OCI-LY3 (cell line): ENCODE measurements around the gene APOL6.
"Not testable (repeated sequence)": the region's sequence is repeated elsewhere in the genome, so short reads cannot be mapped to it uniquely, and the experiment has no call there.

Source experiments
- H2AFZ ChIP-seq: fragments of 200-600, 300-600 bp; shearing (Covaris generic); 2 replicates; pipeline ENCODE4 v1.6.0; 2014; ENCODE audit warnings: antibody characterized with exemption, low read depth, low read length
- H3K27ac ChIP-seq: fragments of 200-600, 300-600 bp; sonication (generic); 2 replicates; pipeline ENCODE4 v1.5.1; 2014; ENCODE audit warnings: mild to moderate bottlenecking, low read length, moderate library complexity, mixed read lengths
- H3K27me3 ChIP-seq: fragments of 200-600, 300-600 bp; sonication (generic); 2 replicates; pipeline ENCODE4 v1.6.1; 2014; ENCODE audit warnings: low read depth, low read length, mixed read lengths
- H3K36me3 ChIP-seq: fragments of 200-600, 300-600 bp; sonication (generic); replicated peaks from 2 replicates; pipeline ENCODE3; 2014; ENCODE audit warnings: low read depth, low read length, mixed read lengths
- H3K4me1 ChIP-seq: fragments of 300-600, 200-600 bp; sonication (generic); 2 replicates; pipeline ENCODE4 v1.6.1; 2014; ENCODE audit warnings: low read length, mixed read lengths
- H3K4me2 ChIP-seq: fragments of 200-600, 300-600 bp; sonication (generic); 2 replicates; pipeline ENCODE4 v1.6.1; 2014; ENCODE audit warnings: low read length, mixed read lengths
- H3K4me3 ChIP-seq: fragments of 300-600, 200-600 bp; sonication (generic); 2 replicates; pipeline ENCODE4 v1.5.1; 2014; ENCODE audit warnings: antibody characterized with exemption, mild to moderate bottlenecking, low read length, moderate library complexity
- H3K79me2 ChIP-seq: fragments of 300-600, 200-600 bp; shearing (Covaris generic); 2 replicates; pipeline ENCODE4 v1.6.1; 2014; ENCODE audit warnings: mild to moderate bottlenecking, low read length, mixed read lengths
- H3K9ac ChIP-seq: fragments of 300-600, 200-600 bp; shearing (Covaris generic); 2 replicates; pipeline ENCODE4 v1.6.0; 2014; ENCODE audit warnings: mild to moderate bottlenecking, low read length, moderate library complexity
- H3K9me3 ChIP-seq: fragments of 200-600, 300-600 bp; shearing (Covaris generic); 2 replicates; pipeline ENCODE4 v1.6.1; 2014; ENCODE audit warnings: low read length, mixed read lengths; ENCODE audit not compliant: insufficient read depth
- H4K20me1 ChIP-seq: fragments of 200-600, 300-600 bp; sonication (generic); 2 replicates; pipeline ENCODE4 v1.6.1; 2016; ENCODE audit warnings: low read length, mixed read lengths; ENCODE audit not compliant: insufficient read depth
- EZH2phosphoT487 ChIP-seq: fragments of 200-600 bp; shearing (Covaris generic); IDR thresholded peaks from 2 replicates; pipeline ENCODE4 v1.6.1; 2018; ENCODE audit warnings: antibody characterized with exemption, mixed run types, low read depth
- TF ChIP-seq, protein P1 (sequence below): fragments of 200-600, 300-600 bp; sonication (generic); IDR thresholded peaks from 2 replicates; pipeline ENCODE4 v1.5.1; 2014; ENCODE audit warnings: antibody characterized with exemption, low read length, low read depth

The APOL6 gene

DNA sequence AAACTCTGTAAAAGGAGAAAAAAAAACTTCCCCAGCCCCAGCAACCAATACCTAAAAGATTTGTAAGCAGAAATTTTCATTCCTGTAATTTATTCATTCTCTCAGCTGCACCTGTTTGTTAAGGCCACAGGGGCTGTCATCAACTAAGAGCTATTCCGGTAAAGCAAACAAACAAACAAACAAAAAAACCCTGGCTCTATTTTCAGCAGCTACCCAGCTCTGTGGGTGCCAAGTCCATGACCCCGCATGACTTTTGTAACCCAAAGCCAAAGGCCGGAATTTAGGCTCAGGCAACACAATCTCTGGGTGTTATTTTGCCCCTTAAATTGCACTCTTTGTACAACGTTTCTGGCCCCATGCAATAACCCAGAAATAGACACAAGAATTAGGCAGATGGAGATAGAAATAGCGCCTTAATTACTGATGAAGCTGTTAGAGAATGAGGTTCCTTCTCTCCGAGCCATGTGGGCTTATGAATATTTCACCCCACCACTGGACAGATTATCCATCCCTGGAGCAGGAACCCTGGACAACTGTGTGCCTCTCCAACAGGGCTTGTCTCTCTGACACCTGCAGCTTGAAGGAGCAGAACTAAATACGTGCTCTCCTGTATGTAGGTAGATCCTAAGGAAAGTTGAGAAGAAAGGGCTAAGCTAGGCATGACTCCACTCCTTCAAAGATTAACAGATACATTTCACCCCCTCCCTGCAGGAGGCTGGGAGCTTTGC lies 29.4 kb downstream of the APOL6 start:
- TF ChIP-seq, protein P1, sequence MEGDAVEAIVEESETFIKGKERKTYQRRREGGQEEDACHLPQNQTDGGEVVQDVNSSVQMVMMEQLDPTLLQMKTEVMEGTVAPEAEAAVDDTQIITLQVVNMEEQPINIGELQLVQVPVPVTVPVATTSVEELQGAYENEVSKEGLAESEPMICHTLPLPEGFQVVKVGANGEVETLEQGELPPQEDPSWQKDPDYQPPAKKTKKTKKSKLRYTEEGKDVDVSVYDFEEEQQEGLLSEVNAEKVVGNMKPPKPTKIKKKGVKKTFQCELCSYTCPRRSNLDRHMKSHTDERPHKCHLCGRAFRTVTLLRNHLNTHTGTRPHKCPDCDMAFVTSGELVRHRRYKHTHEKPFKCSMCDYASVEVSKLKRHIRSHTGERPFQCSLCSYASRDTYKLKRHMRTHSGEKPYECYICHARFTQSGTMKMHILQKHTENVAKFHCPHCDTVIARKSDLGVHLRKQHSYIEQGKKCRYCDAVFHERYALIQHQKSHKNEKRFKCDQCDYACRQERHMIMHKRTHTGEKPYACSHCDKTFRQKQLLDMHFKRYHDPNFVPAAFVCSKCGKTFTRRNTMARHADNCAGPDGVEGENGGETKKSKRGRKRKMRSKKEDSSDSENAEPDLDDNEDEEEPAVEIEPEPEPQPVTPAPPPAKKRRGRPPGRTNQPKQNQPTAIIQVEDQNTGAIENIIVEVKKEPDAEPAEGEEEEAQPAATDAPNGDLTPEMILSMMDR: no peak
- TF ChIP-seq EZH2phosphoT487: no peak
- peaks cover 14% of the 10 kb centered on the region; the same call in 1 of the 2 replicates for H3K4me1 ChIP-seq
- no peak overlapping the region for H3K9ac ChIP-seq
- H3K79me2 ChIP-seq: no peaks in the 10 kb centered on the region
- H3K27ac ChIP-seq: no peak overlapping the region
- H3K4me3 ChIP-seq: no peak overlapping the region
- no peaks in the 10 kb centered on the region for H4K20me1 ChIP-seq
- H3K9me3 ChIP-seq: peaks cover 35% of the 10 kb centered on the region
- H3K36me3 ChIP-seq: peaks cover 10% of the 10 kb centered on the region
- no peak overlapping the region for H2AFZ ChIP-seq
- no peak overlapping the region for H3K4me2 ChIP-seq
- 0 out of 2 replicates have a peak, but pooled peaks cover 3% of the 10 kb centered on the region for H3K27me3 ChIP-seq

DNA sequence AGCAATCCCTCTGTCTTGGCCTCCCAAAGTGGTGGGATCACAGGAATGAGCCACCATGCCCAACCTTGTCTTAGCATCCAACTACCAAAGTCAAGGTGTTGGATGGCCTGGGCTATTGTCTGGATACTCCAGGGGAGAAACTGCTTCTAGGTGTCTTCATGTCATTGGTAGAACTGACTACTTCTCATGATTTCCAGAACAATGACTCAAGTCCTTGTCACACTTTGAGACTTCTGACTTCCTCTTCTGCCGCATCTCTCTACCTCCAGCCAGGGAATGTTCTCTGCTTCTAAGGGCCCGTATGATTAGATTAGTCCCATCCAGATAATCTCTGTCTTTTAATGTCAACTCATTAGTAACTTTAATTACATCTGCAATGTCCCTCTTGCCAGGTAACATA lies 30.6 kb downstream of the APOL6 start:
- peaks cover 7% of the 10 kb centered on the region for H3K36me3 ChIP-seq
- H3K9me3 ChIP-seq: peaks cover 35% of the 10 kb centered on the region
- no peaks in the 10 kb centered on the region for H3K79me2 ChIP-seq
- no peak overlapping the region for H3K9ac ChIP-seq
- H3K4me2 ChIP-seq: no peak overlapping the region
- H2AFZ ChIP-seq: no peak overlapping the region
- no peak overlapping the region for H3K27ac ChIP-seq
- no peaks in the 10 kb centered on the region for H4K20me1 ChIP-seq
- H3K27me3 ChIP-seq: 0 out of 2 replicates have a peak, but pooled peaks cover 3% of the 10 kb centered on the region
- TF ChIP-seq, protein P1: no peak
- TF ChIP-seq EZH2phosphoT487: no peak
- peaks cover 14% of the 10 kb centered on the region; the same call in 1 of the 2 replicates for H3K4me1 ChIP-seq
- no peak overlapping the region for H3K4me3 ChIP-seq

DNA sequence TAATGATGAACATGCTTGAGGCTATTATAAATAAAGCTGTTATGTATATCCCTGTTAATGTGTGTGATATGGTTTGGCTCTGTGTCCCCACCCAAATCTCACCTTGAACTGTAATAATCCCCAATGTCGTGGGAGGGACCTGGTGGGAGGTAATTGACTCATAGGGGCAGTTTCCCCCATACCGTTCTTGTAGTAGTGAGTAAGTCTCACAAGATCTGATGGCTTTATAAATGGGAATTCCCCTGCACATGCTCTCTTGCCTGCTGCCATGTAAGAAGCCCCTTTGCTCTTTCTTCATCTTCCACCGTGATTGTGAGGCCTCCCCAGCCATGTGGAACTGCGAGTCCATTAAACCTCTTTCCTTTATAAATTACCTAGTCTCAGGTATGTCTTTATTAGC lies 31.2 kb downstream of the APOL6 start:
- not testable (repeated sequence) for H2AFZ ChIP-seq, H3K9ac ChIP-seq, H4K20me1 ChIP-seq, H3K27ac ChIP-seq, H3K79me2 ChIP-seq, H3K36me3 ChIP-seq, H3K4me2 ChIP-seq, H3K27me3 ChIP-seq, H3K4me3 ChIP-seq
- peaks cover 35% of the 10 kb centered on the region for H3K9me3 ChIP-seq
- H3K4me1 ChIP-seq: peaks cover 14% of the 10 kb centered on the region; the same call in 1 of the 2 replicates

DNA sequence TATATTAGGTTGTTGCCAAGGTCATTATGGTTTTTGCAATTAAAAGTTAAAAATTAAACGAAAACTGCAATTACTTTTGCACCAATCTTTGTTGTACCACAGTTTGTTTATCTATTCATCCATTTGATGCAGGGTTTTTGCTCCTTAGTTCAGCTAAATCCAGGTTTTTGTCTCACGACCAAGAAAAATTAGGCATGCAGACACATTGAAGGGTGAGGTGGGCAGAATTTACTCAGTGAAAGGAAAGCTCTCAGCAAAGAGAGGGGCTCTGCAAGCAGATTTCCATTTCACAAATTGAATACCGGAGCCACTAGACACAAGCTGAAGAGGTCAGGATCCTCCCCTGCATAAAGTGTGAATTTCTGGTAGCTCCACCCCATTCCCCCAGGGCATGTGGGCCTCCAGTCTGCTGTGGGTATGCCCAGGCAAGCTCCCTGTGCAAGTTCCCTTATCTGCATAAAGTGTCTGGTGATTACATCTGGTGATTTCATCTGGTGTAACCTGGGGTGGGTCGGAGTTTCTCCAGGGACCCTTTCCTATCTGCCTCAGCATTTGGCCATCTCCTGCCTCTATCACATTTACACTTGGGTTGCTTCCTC lies 33.3 kb downstream of the APOL6 start:
- H3K4me3 ChIP-seq: no peak overlapping the region
- H2AFZ ChIP-seq: no peak overlapping the region
- H3K36me3 ChIP-seq: peaks cover 7% of the 10 kb centered on the region
- H3K4me2 ChIP-seq: no peak overlapping the region
- peaks cover 37% of the 10 kb centered on the region for H3K9me3 ChIP-seq
- H3K27ac ChIP-seq: no peak overlapping the region
- H3K27me3 ChIP-seq: 0 out of 2 replicates have a peak, but pooled peaks cover 3% of the 10 kb centered on the region
- H3K79me2 ChIP-seq: no peaks in the 10 kb centered on the region
- TF ChIP-seq EZH2phosphoT487: no peak
- TF ChIP-seq, protein P1: no peak
- H4K20me1 ChIP-seq: no peaks in the 10 kb centered on the region
- no peak overlapping the region for H3K9ac ChIP-seq
- H3K4me1 ChIP-seq: peaks cover 15% of the 10 kb centered on the region; the same call in 1 of the 2 replicates
